ENCODE data around the gene ZCCHC10.
"Not testable (repeated sequence)": the region's sequence is repeated elsewhere in the genome, so short reads cannot be mapped to it uniquely, and the experiment has no call there.

The ZCCHC10 gene

DNA sequence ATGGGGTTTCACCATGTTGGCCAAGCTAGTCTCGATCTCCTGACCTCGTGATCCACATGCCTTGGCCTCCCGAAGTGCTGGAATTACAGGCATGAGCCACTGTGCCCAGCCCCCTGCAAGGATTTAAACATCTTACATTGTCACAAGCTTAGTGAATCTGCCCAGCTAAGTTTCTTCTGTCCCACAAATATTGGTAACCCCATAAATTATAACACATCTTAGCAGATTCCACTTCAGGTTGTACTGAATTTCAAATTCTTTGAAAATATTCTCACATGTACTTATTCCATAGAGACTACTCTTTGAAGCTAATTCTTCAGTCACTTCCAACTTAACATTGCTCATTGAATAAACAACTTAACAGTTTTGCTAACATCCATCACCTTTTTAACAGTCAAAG, 49.5 kb downstream of the ZCCHC10 start:
- TF ChIP-seq, protein P1, sequence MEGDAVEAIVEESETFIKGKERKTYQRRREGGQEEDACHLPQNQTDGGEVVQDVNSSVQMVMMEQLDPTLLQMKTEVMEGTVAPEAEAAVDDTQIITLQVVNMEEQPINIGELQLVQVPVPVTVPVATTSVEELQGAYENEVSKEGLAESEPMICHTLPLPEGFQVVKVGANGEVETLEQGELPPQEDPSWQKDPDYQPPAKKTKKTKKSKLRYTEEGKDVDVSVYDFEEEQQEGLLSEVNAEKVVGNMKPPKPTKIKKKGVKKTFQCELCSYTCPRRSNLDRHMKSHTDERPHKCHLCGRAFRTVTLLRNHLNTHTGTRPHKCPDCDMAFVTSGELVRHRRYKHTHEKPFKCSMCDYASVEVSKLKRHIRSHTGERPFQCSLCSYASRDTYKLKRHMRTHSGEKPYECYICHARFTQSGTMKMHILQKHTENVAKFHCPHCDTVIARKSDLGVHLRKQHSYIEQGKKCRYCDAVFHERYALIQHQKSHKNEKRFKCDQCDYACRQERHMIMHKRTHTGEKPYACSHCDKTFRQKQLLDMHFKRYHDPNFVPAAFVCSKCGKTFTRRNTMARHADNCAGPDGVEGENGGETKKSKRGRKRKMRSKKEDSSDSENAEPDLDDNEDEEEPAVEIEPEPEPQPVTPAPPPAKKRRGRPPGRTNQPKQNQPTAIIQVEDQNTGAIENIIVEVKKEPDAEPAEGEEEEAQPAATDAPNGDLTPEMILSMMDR (IDR thresholded peaks at IDR 0.05; ENCODE audit: low read depth, low read length) = no peak
- no peak overlapping the region for H3K4me3 ChIP-seq (ENCODE audit: low read depth, low read length)
- no peak for DNase-seq

DNA sequence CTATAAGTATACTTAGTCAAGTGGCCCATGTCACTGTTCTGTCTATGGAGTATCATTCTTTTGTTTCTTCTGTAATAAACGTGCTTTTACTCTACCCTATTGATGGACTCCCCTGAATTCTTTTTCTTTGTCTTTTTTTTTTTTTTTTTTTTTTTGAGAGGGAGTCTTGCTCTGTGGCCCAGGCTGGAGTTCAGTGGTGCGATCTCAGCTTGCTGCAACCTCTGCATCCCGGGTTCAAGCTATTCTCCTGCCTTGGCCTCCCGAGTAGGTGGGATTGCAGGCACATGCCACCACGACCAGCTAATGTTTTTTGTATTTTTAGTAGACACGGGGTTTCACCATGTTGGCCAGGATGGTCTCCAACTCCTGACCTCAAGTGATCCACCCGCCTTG, 53.9 kb downstream of the ZCCHC10 start:
- not testable (repeated sequence) for DNase-seq; H3K27me3 ChIP-seq (ENCODE audit: insufficient read depth, low read depth, severe bottlenecking); H3K9me3 ChIP-seq (ENCODE audit: severe bottlenecking); H3K4me3 ChIP-seq (ENCODE audit: low read depth, low read length); H3K27ac ChIP-seq; H3K36me3 ChIP-seq

More for the DNA sequence above, 49.5 kb downstream of the ZCCHC10 start:
- no peaks in the 10 kb centered on the region for H3K36me3 ChIP-seq
- H3K27me3 ChIP-seq (ENCODE audit: insufficient read depth, low read depth, severe bottlenecking) = no peaks in the 10 kb centered on the region
- H3K9me3 ChIP-seq (ENCODE audit: severe bottlenecking) = peaks cover 7% of the 10 kb centered on the region
- H3K27ac ChIP-seq = no peak overlapping the region

DNA sequence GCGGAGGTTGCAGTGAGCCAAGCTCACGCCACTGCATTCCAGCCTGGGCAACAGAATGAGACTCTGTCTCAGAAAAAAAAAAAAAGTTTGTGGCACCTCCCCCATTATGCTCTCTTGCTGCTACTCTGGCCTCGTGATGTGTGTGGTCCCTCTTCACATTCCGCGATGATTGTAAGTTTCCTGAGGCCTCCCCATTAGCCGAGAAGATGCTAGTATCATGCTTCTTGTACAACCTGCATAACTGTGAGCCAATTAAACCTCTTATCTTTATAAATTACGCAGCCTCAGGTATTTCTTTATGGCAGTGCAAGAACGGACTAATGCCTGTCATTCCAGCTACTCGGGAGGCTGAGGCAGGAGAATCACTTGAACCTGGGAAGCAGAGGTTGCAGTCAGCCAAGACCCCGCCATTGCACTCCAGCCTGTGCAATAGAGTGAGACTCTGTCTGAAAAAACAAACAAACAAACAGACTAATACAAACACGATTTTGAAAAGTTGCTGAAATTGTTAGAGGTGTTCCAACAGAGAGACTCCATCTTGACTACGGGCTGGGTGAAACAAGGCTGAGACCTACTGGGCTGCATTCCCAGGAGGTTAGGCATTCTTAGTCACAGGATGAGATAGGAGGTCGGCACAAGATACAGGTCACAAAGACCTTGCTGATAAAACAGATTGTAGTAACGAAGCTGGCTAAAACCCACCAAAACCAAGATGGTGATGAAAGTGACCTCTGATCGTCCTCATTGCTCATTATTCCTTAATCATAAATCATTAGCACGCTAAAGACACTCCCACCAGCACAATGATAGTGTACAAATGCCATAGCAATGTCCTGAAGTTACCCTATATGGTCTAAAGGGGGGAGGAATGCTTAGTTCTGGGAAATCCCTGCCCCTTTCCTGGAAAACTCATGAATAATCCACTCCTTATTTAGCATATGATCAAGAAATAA, 54.6 kb downstream of the ZCCHC10 start:
- H3K36me3 ChIP-seq = no peaks in the 10 kb centered on the region
- H3K9me3 ChIP-seq (ENCODE audit: severe bottlenecking) = no peaks in the 10 kb centered on the region
- DNase-seq = no peak
- TF ChIP-seq, protein P1 (IDR thresholded peaks at IDR 0.05; ENCODE audit: low read depth, low read length) = no peak
- no peak overlapping the region for H3K4me3 ChIP-seq (ENCODE audit: low read depth, low read length)
- H3K27me3 ChIP-seq (ENCODE audit: insufficient read depth, low read depth, severe bottlenecking) = no peaks in the 10 kb centered on the region
- no peak overlapping the region for H3K27ac ChIP-seq

DNA sequence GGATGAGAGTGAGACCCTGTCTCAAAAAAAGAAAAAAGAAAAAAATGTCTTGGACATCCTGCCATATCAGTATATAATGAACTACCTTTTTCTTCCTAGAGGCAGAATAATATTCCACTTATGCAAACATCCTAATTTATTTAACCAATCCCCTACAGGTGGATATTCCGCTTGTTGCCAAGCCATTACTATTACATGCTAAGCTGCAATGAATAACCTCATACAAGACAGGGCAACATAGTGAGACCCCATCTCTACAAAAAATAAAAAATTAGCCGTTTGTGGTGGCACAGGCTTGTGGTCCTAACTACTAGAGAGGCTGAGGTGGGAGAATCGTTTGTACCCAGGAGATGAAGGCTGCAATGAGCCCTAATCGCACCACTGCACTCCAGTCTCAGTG, 61.2 kb downstream of the ZCCHC10 start:
- TF ChIP-seq, protein P1 (IDR thresholded peaks at IDR 0.05; ENCODE audit: low read depth, low read length) = no peak
- no peak for DNase-seq
- H3K9me3 ChIP-seq (ENCODE audit: severe bottlenecking) = no peaks in the 10 kb centered on the region

DNA sequence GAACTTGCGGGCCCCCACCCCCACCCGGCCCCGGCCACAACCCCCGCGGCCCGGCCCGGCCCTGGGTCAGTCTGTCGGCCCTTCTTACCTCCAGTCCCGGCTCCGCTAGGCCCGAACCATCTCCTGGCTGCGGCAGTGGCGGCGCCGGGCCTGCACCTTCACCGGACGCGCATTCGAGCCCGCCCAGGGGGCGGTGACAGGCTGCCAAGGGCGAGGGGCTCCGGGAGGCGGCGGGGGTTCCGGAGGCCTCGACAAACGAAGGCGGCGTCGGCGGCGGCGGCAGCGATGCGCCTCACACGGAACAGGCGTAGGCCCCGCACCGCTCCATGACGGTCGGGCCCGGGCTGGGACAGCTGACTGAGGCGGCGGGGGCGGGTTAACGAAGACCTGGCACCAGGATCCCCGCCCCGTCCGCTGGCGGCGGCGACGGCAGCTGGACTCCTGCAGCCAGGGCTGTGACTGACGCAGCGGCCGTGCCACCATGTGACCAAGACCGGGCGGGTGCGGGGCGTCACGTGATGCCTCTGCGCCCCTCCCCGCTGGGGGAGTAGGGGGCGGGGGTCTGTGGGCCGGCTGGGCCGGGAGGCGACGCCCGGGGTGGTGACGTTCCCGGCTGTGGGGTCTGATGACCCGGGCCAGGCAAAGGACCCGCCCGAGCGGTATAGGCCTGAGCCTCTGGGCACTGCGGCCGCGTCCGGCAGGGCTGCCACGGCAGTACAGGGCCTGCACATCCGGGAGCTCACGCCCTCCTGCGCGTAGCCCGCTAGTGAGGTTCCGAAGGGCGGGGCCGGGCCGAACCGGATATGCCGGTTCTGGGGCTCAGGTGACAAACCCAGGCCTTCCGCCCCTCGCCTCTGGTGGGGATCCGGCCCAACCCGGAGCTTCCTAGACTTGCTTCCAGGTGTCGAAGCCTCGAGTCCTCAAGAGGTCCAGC, 62.9 kb downstream of the ZCCHC10 start, which contains the start of gene AFF4:
Gene AFF4 (minus strand): TSS at position 464 of the 934 bp plus-strand sequence. CDS start 26,445 bp downstream, outside the sequence.
- no peaks in the 10 kb centered on the region for H3K27me3 ChIP-seq (ENCODE audit: insufficient read depth, low read depth, severe bottlenecking)
- peak; percentile 97 for DNase-seq
- H3K4me3 ChIP-seq (ENCODE audit: low read depth, low read length) = peak within 1 kb of the TSS; percentile 99
- no peaks in the 10 kb centered on the region for H3K9me3 ChIP-seq (ENCODE audit: severe bottlenecking)
- H3K27ac ChIP-seq = peak within 1 kb of the TSS; percentile 91
- peaks cover 16% of the 10 kb centered on the region for H3K36me3 ChIP-seq
- TF ChIP-seq, protein P1 (IDR thresholded peaks at IDR 0.05; ENCODE audit: low read depth, low read length) = no peak

More for the DNA sequence above, 61.2 kb downstream of the ZCCHC10 start:
- no peak overlapping the region for H3K4me3 ChIP-seq (ENCODE audit: low read depth, low read length)
- no peak overlapping the region for H3K27ac ChIP-seq
- H3K27me3 ChIP-seq (ENCODE audit: insufficient read depth, low read depth, severe bottlenecking) = no peaks in the 10 kb centered on the region
- H3K36me3 ChIP-seq = peaks cover 12% of the 10 kb centered on the region

Measured in WERI-Rb-1 (cell line).